ENCODE results near the gene SPSB1. TPM values are rescaled to one million over a fixed set of nuclear protein-coding genes. Genes with fewer than 3 reads are reported as not detected.

Gene SPSB1
- total RNA-seq, 1 donor from 2014 or later, result 17.6 TPM

DNA sequence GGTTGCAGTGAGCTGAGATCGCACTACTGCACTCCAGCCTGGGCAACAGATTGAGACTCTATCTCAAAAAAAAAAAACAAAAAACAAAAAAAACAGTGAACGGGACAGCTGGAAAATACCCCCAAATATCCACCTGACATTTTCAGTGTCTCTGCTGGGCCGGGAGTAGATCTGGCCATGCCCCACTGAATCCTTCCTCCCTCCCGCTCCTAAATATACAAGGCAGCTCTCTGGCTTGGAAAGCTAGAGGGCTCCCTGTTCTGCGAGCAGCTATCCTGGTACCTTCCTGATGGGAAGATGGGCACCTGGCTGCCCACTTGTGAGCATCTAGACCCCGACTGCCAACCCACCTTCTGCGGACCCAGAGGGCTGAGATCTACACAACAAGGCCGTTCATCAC, 21.4 kb downstream of the SPSB1 start:
- peaks cover 5% of the 10 kb centered on the region for H3K36me3 ChIP-seq
- no peak overlapping the region for H3K27ac ChIP-seq (replicated peaks)
- H3K4me3 ChIP-seq, result no peak overlapping the region
- H3K9me3 ChIP-seq (replicated peaks), result no peaks in the 10 kb centered on the region
- DNase-seq, result no peak
- H3K4me1 ChIP-seq, result peaks cover 47% of the 10 kb centered on the region
- intact Hi-C loops (cut with micrococcal nuclease), result no loop called here
- H3K27me3 ChIP-seq (ENCODE audit: low read depth), result no peaks in the 10 kb centered on the region
- TF ChIP-seq, protein P1, sequence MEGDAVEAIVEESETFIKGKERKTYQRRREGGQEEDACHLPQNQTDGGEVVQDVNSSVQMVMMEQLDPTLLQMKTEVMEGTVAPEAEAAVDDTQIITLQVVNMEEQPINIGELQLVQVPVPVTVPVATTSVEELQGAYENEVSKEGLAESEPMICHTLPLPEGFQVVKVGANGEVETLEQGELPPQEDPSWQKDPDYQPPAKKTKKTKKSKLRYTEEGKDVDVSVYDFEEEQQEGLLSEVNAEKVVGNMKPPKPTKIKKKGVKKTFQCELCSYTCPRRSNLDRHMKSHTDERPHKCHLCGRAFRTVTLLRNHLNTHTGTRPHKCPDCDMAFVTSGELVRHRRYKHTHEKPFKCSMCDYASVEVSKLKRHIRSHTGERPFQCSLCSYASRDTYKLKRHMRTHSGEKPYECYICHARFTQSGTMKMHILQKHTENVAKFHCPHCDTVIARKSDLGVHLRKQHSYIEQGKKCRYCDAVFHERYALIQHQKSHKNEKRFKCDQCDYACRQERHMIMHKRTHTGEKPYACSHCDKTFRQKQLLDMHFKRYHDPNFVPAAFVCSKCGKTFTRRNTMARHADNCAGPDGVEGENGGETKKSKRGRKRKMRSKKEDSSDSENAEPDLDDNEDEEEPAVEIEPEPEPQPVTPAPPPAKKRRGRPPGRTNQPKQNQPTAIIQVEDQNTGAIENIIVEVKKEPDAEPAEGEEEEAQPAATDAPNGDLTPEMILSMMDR (IDR thresholded peaks at IDR 0.05; ENCODE audit: borderline replicate concordance), result no peak

DNA sequence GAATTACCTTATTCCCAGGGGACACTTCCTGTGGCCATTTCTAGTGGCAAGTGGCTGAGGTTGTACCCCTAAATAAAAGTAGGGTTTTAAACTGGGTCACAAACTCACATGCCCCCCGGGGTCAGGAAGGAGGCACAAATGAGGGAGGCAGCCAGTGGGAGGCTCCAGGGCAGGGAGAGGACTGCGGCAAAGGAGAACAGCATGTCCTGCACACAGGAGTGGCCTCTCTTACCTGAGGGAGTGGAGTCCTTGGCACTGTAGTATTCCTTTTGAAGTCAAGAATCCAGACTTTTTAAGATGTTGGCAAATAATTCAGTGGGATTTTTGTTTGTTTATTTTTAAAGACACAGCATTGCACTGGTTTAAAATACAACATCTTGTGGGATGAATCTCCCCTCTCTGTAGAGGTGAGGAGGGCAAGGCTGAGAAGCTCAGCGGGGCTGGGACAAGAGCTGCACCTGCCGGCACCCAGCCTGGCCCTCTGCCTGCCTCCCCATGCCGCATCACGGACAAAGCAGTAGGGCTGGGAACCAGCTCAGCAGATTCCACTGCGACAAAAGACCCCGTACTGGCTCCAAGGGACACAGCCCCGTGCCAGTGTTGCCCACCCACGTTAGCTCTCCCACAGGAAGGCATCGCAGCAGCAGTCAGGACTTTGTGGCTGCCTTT, 22.2 kb downstream of the SPSB1 start:
- Histone ChIP-seq H3K9me3 (replicated peaks) (no peaks in the 10 kb centered on the region), H3K36me3 (peaks cover 5% of the 10 kb centered on the region), H3K27me3 (ENCODE audit: low read depth) (no peaks in the 10 kb centered on the region), H3K4me3 (no peak overlapping the region), H3K27ac (replicated peaks) (no peak overlapping the region), H3K4me1 (peaks cover 50% of the 10 kb centered on the region)
- intact Hi-C loops (cut with micrococcal nuclease), result no loop called here
- TF ChIP-seq, protein P1 (IDR thresholded peaks at IDR 0.05; ENCODE audit: borderline replicate concordance), result no peak
- DNase-seq, result no peak

DNA sequence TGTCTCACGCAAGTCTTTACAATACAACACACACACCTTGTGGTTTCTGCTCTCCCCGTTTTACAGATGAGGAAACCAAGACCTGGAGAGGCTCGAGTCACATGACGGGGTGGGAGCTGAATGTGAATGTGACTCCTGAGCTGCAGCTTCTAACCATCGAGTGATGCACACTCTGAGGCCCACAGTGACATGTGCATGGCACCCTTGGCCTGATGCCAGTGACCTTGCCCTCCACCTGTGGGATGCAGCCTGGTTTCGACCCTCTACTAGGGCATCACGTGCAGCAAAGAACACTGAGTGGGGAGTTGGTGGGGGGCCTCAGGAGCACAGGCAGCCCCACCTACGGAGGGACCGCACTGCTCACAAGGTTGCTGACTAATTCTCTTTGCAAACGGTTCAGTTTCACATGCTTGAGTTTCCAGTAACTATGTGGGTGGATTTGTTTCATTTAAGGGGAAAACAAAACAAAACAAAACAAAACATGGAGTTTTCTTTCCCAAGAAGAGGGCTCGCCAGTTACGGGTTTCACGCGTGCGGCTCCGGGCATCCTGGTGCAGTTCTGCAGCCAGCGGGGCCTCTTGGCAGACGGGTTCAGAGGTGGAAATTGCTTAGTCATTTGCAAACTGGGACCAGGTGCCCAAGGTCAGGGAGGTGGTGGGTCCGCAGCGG, 22.9 kb downstream of the SPSB1 start:
- peaks cover 5% of the 10 kb centered on the region for H3K36me3 ChIP-seq
- no peaks in the 10 kb centered on the region for H3K9me3 ChIP-seq (replicated peaks)
- intact Hi-C loops (cut with micrococcal nuclease), result no loop called here
- peaks cover 57% of the 10 kb centered on the region for H3K4me1 ChIP-seq
- TF ChIP-seq, protein P1 (IDR thresholded peaks at IDR 0.05; ENCODE audit: borderline replicate concordance), result no peak
- DNase-seq, result peak; percentile 13
- H3K4me3 ChIP-seq, result no peak overlapping the region
- no peak overlapping the region for H3K27ac ChIP-seq (replicated peaks)
- H3K27me3 ChIP-seq (ENCODE audit: low read depth), result no peaks in the 10 kb centered on the region

DNA sequence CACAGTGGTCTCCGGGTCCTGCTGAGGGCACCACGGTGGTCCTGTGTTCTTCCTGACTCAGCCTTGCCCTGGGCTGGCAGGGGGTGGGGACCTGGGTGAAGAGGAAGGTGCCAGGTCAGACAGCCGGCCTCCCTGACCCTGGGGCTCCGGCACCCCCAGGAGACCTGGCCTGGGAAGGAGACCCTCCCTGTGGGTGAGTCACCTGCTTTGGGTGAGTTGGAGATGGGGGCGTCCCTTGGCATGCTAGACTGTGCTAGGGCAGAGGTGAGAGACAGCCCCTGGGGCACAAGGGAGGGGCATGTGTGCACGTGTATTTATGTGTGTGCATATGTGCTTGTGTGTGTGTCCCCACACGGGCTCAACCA, 23.4 kb downstream of the SPSB1 start:
- H3K27ac ChIP-seq (replicated peaks), result no peak overlapping the region
- TF ChIP-seq, protein P1 (IDR thresholded peaks at IDR 0.05; ENCODE audit: borderline replicate concordance), result no peak
- H3K9me3 ChIP-seq (replicated peaks), result no peaks in the 10 kb centered on the region
- peaks cover 55% of the 10 kb centered on the region for H3K4me1 ChIP-seq
- intact Hi-C loops (cut with micrococcal nuclease), result no loop called here
- no peaks in the 10 kb centered on the region for H3K27me3 ChIP-seq (ENCODE audit: low read depth)
- peaks cover 5% of the 10 kb centered on the region for H3K36me3 ChIP-seq
- no peak for DNase-seq
- H3K4me3 ChIP-seq, result no peak overlapping the region

DNA sequence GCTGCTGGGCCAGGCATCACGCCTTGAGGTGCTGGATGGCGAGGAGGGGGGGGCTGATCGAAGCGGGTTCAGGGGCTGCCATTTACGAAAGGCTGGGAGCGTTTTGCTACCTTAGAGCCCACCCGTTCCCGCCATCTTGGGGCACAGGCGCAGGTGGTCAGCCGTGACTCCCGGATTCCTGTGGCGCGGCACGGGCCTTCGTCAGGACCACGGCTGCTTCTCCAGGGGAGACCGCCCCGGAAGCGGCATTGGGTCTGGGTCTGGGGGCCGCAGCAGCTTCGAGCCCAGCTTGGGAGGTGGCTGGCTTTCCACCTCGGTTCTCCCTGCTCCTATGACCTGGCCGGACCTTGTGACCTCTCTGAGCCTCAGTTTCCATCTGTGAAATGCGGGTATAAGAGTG, 23.8 kb downstream of the SPSB1 start:
- no peak overlapping the region for H3K27ac ChIP-seq (replicated peaks)
- TF ChIP-seq, protein P1 (IDR thresholded peaks at IDR 0.05; ENCODE audit: borderline replicate concordance), result no peak
- intact Hi-C loops (cut with micrococcal nuclease), result no loop called here

More for the DNA sequence above, 23.8 kb downstream of the SPSB1 start:
- peaks cover 5% of the 10 kb centered on the region for H3K36me3 ChIP-seq
- DNase-seq, result no peak
- H3K9me3 ChIP-seq (replicated peaks), result no peaks in the 10 kb centered on the region
- H3K4me1 ChIP-seq, result peaks cover 55% of the 10 kb centered on the region
- H3K27me3 ChIP-seq (ENCODE audit: low read depth), result no peaks in the 10 kb centered on the region
- H3K4me3 ChIP-seq, result no peak overlapping the region
